HG03558 (cell line): ENCODE measurements around the gene SPEG.

Source experiments
- ATAC-seq: cut with Tn5 transposase; IDR thresholded peaks from one replicate; pipeline ENCODE4 v1.9.1; 2021; ENCODE audit warnings: moderate number of reproducible peaks; ENCODE audit not compliant: unreplicated experiment; ENCODE audit errors: extremely low read depth

Gene SPEG

DNA sequence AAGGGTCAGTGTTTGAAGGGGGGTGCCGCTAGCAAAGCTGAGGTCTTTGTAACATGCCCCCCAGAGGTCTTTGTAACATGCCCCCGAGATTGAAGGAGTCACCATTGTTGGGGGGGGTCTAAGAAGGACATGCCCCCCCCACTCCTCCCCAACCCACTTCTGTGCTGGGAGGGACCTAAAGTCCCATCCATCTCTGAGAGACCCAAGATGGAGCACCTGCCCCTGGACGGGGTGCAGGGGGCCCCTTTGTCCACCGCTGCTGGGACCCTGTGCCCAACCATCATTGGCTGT lies 73.7 kb downstream of the SPEG start:
- ATAC-seq = no peak

DNA sequence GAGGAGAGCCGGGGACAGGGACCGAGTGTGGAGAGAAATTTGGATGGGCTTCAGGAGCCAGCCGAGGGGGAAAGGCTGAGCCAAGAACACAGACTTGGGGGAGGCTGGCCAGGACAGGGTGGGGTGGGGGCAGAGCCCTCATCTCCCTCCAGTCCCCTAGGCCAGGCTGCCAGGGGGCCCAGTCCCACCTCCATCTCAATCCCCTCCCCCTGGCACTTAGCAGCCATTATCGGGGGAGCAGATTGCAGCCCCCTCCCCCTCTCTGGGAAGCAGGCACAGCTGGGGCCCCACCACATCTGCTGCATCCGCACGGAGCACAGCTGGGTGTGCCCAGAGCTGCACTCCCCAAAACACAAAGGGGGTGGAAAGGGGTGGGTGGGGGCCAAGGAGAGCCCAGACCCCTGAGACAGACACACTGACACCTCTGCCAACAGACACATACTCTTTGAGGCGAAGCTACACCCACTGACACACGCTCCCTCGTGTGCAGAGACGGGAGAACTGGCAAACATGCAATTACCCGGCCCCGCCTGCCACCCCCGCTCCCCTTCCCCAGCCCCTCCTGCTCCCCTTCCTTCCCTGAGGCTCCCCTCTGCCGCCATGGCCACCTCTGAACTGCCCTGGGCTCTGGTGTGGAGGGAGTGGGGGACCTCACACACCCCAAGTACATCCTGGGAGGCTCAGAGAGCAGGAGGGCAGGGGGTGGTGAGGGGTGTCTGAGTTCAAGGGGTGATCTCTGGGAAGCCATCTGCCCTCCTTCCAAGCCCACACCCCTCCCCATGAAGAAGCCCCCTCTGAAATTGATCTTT lies 74.5 kb downstream of the SPEG start:
- ATAC-seq = no peak

DNA sequence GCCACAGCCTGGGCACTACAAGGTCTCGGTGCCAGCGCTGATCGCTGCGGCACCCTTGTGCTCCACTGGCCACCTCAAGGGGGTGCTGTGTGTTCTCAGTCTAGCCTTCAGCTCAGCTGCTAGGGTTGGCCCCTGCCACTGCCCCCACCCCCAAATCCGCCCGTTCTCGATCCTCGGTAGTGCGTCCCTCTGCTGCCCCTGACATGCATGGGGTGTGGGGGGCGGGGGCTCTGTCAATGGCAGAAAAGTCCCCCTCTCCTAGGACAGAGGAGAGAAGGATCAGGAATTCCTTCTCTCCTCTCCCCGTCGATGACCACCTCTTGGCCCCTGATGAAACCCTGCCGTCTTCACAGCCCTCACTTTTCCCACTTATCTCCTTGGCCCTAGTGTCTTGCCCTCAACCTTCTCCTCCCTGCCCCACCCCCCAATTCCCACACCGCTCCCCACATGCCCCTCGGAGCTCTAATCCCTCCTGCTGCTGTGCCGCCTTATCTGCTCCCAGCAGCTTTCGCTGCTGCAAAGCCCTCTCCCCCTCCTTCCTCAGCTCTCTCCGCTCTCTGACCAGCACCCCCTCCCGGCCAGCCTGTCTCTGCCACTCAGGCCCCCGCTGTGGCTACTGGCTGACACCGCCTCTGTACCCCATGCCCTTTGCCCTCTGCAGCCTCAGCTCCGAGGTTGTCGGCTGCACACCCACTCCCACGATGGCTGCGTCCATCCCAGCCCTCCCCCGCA lies 75.3 kb downstream of the SPEG start:
- no peak for ATAC-seq

DNA sequence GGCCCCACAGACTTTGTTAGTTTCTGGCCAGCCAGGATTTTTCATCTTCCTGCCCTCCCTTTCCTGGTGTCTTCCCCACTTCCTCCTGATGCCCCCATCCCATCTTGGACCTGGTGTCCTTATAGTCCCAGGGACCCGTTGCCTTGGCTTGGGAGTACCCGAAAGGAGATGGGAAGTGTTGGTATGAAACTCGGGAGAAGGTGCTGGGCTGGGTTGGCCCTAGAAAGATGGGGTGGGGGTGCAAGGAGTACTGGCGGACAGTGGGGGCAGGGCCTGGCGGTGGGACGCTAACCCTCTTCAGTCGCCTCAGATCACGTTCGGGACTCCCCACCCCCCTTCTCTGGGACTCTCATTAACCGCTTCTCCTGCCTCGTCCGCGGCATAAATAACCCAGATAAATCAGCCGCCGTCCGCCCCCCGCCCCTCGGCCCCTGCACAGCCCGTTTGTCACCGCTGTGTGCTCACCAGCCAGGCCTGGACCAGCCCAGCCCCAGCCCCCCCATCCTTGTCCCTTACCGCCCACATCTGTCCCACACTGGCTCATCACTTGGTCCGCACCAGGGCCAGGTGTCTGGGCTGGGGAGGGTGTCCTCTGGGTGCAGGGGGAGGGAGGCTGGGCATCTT lies 76.0 kb downstream of the SPEG start:
- no peak for ATAC-seq

GRCh38 chr2:219511547-219512325 lies 77.1 kb downstream of the SPEG start:
- no peak for ATAC-seq

GRCh38 chr2:219512524-219513216 lies 78.0 kb downstream of the SPEG start:
- ATAC-seq = no peak

- ATAC-seq = no peak
These were observed 79.1 kb downstream of the SPEG start for GRCh38 chr2:219513787-219514186.

- no peak for ATAC-seq
These were observed 79.6 kb downstream of the SPEG start, which contains the start of gene ASIC4 for GRCh38 chr2:219514196-219514761. Gene ASIC4 (plus strand): TSS chr2:219514482. CDS start chr2:219514725, 243 bp downstream.

DNA sequence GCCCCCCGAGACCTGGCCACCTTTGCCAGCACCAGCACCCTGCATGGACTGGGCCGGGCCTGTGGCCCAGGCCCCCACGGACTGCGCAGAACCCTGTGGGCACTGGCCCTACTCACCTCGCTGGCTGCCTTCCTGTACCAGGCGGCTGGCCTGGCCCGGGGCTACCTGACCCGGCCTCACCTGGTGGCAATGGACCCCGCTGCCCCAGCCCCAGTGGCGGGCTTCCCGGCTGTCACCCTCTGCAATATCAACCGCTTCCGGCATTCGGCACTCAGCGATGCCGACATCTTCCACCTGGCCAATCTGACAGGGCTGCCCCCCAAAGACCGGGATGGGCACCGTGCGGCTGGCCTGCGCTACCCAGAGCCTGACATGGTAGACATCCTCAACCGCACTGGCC lies 80.2 kb downstream of the SPEG start:
- ATAC-seq = no peak

- no peak for ATAC-seq
These were observed 81.4 kb downstream of the SPEG start for GRCh38 chr2:219515874-219516629.

- ATAC-seq = no peak
These were observed 82.2 kb downstream of the SPEG start for GRCh38 chr2:219516888-219517287.

GRCh38 chr2:219517954-219518778 lies 83.5 kb downstream of the SPEG start:
- no peak for ATAC-seq

DNA sequence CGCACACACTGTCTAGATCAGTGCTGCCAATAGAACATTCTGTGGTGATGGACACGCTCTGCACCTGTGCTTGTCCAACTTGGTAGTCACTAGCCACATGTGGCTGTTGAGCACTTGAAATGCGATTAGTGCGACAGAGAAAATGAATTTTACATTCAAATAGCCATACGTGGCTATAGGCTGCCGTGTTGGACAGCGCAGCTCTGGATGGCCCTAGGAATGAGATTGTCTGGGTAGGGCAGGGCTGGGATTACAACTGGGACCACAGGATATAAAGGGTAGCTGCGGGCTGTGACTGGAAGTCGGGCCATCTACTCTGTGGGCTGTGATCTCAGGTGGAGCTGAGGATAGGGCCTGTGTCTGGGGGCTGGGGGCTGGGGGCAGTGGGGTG lies 84.9 kb downstream of the SPEG start:
- no peak for ATAC-seq

- ATAC-seq = no peak
These were observed 85.4 kb downstream of the SPEG start for GRCh38 chr2:219520079-219520478.

GRCh38 chr2:219521066-219521880 lies 86.6 kb downstream of the SPEG start:
- no peak for ATAC-seq

DNA sequence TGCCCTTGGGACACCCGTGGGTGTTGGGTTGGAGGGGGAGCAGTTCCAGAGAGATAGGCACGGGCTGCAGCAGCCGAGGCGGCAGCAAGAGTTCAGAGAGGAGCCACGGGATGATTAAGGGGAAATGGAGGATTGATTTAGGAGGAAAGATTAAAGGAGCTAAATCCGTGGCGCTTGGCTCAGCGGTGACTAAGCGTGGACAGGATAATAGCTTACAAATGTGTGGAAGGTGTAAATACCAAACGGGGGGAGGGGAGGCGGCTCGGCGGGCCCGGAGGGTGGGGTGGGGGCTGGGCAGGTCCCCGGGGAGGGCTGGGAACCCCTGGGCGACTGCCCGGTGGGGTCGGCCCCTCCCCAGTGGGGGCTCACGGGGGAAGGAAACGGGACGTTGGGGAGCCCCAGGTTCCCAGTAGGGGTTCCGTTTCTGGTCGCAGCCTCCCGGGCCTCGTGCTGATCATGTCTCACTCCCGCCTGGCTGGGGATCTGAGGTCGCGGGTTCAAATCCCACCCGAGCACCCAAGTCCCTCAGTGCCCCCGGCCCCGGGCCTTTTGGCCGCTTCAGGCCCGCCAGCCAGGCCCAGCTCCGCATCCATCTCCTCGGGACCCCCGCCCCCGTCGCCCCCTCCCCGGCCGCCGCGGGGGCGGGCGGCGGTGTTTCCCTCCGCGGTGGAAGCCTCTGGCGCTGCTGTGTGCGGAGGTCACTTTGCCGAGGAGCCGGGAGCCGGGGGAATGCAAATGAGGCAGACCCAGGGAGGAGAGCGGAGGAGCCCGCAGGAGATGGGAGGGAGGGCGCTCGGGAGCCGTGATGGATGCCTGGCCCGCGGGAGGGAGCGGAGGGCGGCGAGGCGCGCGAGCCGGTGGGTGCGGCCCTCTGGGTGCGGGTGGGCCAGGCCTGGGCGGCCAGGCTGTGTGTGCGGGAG lies 87.7 kb downstream of the SPEG start:
- no peak for ATAC-seq
